PC-9 (cell line): ENCODE data around the gene DOK5.

ENCODE experiments used
- CTCF ChIP-seq: fragments of 200-600 bp; sonication (generic); conservative IDR thresholded peaks from 2 replicates; pipeline ENCODE4 v1.6.1; 2017; ENCODE audit warnings: mixed run types, antibody characterized with exemption, mild to moderate bottlenecking, moderate library complexity
- EZH2 ChIP-seq: fragments of 200-600 bp; sonication (generic); IDR thresholded peaks from 2 replicates; pipeline ENCODE4 v1.8.0; 2017; ENCODE audit warnings: antibody characterized with exemption, low read depth

DNA sequence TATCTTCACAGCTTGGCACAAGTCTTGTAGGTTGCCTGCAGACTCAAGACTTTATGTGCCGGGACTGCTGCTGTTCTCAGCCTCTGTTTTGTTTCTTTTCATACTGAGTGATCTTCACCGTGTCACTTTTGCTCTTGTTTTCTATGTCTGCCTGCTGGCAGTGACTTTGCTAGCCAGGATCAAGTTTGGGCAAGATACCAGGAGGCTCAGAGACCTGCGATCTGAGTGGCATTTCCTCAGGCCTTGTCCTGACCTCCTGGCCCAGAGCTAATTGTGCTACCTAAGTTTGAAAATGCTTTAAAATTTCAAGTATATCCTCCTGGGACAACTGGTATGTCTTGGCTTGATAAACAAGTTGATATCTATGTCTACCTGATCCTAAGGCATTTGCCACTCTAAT, 57.2 kb downstream of the DOK5 start:
- TF ChIP-seq CTCF (no peak), EZH2 (no peak)
